LNCAP (cell line): ENCODE measurements around the gene FXYD5.

Source experiments
- CTCF ChIP-seq: fragments of 450-650 bp; IDR thresholded peaks from 2 replicates; pipeline ENCODE4 v1.5.1; 2017; ENCODE audit warnings: mild to moderate bottlenecking

Gene FXYD5

GRCh38 chr19:35160629-35161433 is 6.3 kb downstream of the FXYD5 start:
- no peak for TF ChIP-seq CTCF

- TF ChIP-seq CTCF, result no peak
Observed at GRCh38 chr19:35161434-35161743, 6.9 kb downstream of the FXYD5 start.

- no peak for TF ChIP-seq CTCF
Observed at GRCh38 chr19:35162471-35163326, 8.2 kb downstream of the FXYD5 start.

GRCh38 chr19:35164418-35164817 is 9.9 kb downstream of the FXYD5 start:
- TF ChIP-seq CTCF, result no peak

GRCh38 chr19:35165200-35166058 is 10.9 kb downstream of the FXYD5 start:
- TF ChIP-seq CTCF, result no peak

- TF ChIP-seq CTCF, result no peak
Observed at GRCh38 chr19:35166100-35167063, 11.8 kb downstream of the FXYD5 start.
